ENCODE results near the gene FANCC.

FANCC gene

DNA sequence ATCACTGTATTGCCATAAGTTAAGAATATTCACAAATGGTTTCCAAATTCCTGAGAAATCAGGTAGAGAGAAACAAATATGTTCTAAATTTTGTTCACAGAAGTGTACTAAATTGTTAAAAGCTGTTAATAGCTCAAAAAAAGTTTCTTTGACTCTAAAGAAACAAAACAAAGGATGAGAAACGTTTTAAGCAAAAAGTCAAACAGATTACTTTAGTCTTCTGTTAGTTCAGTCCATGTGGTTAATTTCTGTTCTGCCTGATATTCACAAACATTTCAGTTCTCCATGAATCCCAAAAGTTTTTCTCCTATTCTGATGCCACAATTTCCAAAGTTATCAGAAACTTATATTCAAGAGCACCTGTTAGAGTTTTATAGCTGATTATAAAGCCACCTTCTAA lies 7.7 kb upstream of the FANCC start:
- peaks cover 75% of the 10 kb centered on the region for H3K9me3 Mint-ChIP-seq
- H3K4me1 Mint-ChIP-seq, result peaks cover 7% of the 10 kb centered on the region
- TF ChIP-seq, protein P1, sequence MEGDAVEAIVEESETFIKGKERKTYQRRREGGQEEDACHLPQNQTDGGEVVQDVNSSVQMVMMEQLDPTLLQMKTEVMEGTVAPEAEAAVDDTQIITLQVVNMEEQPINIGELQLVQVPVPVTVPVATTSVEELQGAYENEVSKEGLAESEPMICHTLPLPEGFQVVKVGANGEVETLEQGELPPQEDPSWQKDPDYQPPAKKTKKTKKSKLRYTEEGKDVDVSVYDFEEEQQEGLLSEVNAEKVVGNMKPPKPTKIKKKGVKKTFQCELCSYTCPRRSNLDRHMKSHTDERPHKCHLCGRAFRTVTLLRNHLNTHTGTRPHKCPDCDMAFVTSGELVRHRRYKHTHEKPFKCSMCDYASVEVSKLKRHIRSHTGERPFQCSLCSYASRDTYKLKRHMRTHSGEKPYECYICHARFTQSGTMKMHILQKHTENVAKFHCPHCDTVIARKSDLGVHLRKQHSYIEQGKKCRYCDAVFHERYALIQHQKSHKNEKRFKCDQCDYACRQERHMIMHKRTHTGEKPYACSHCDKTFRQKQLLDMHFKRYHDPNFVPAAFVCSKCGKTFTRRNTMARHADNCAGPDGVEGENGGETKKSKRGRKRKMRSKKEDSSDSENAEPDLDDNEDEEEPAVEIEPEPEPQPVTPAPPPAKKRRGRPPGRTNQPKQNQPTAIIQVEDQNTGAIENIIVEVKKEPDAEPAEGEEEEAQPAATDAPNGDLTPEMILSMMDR (IDR thresholded peaks at IDR 0.05), result no peak
- no peak for DNase-seq
- H3K27ac Mint-ChIP-seq, result no peak overlapping the region
- H3K4me3 Mint-ChIP-seq, result no peak overlapping the region
- H3K27me3 Mint-ChIP-seq (ENCODE audit: low read depth, poor library complexity), result peaks cover 2% of the 10 kb centered on the region
- peaks cover 15% of the 10 kb centered on the region for H3K36me3 Mint-ChIP-seq (ENCODE audit: low read depth)

- no peaks in the 10 kb centered on the region for H3K36me3 Mint-ChIP-seq (ENCODE audit: low read depth)
- H3K9me3 Mint-ChIP-seq, result peaks cover 8% of the 10 kb centered on the region
- peak overlapping the region; percentile 90 for H3K4me3 Mint-ChIP-seq
- peaks cover under 1% of the 10 kb centered on the region for H3K27me3 Mint-ChIP-seq (ENCODE audit: low read depth, poor library complexity)
- peak overlapping the region; percentile 100 for H3K27ac Mint-ChIP-seq
- peaks cover 39% of the 10 kb centered on the region for H3K4me1 Mint-ChIP-seq
- TF ChIP-seq, protein P1 (IDR thresholded peaks at IDR 0.05), result no peak
- no peak for DNase-seq
These were observed 343 bp upstream of the FANCC start for GRCh38 chr9:95317893-95318211.

DNA sequence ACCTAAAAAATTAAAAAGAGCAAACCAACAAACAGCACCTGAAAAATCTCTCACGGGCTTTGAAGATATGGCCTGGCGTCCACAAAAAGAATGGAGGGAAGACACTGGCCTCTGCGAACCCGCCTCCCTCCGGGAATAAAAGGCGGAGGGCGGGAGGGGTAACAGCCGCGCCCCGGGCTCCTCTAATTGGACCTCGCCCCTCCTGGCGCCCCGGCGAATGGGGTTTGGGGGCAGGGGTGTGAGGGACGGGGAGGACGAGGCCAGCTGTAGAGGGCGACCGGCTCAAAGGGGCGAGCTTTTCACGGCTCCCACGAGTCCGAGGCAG lies 753 bp downstream of the FANCC start:
- H3K27ac Mint-ChIP-seq, result peak overlapping the region; percentile 92
- peaks cover 43% of the 10 kb centered on the region for H3K4me1 Mint-ChIP-seq
- H3K9me3 Mint-ChIP-seq, result no peaks in the 10 kb centered on the region
- TF ChIP-seq, protein P1 (IDR thresholded peaks at IDR 0.05), result no peak
- DNase-seq, result peak; percentile 76
- peaks cover 6% of the 10 kb centered on the region for H3K27me3 Mint-ChIP-seq (ENCODE audit: low read depth, poor library complexity)
- no peaks in the 10 kb centered on the region for H3K36me3 Mint-ChIP-seq (ENCODE audit: low read depth)
- H3K4me3 Mint-ChIP-seq, result peak overlapping the region; percentile 90

DNA sequence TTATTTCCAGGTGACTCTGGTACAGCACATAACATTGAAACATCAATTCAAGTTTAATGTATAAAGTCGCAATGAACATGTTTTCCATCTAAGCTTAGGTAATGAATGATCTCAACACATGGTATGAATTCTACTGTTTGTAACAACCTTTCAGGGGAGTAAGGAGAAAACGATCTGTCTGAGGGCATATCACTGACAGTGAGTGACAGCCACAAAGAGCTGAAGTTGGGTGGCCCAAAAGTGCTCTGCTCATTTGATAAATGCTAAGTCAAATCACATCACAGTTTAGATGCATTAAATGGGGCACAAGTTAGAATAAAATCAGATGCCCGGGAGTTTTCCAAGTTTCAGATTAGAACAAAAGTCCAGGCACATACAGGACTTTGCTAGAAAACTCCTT lies 1.2 kb downstream of the FANCC start:
- Mint-ChIP-seq H3K4me3 (peak overlapping the region; percentile 90), H3K9me3 (no peaks in the 10 kb centered on the region), H3K27ac (peak overlapping the region; percentile 92), H3K27me3 (ENCODE audit: low read depth, poor library complexity) (peaks cover 6% of the 10 kb centered on the region), H3K36me3 (ENCODE audit: low read depth) (no peaks in the 10 kb centered on the region), H3K4me1 (peaks cover 40% of the 10 kb centered on the region)
- TF ChIP-seq, protein P1 (IDR thresholded peaks at IDR 0.05), result no peak
- no peak for DNase-seq

DNA sequence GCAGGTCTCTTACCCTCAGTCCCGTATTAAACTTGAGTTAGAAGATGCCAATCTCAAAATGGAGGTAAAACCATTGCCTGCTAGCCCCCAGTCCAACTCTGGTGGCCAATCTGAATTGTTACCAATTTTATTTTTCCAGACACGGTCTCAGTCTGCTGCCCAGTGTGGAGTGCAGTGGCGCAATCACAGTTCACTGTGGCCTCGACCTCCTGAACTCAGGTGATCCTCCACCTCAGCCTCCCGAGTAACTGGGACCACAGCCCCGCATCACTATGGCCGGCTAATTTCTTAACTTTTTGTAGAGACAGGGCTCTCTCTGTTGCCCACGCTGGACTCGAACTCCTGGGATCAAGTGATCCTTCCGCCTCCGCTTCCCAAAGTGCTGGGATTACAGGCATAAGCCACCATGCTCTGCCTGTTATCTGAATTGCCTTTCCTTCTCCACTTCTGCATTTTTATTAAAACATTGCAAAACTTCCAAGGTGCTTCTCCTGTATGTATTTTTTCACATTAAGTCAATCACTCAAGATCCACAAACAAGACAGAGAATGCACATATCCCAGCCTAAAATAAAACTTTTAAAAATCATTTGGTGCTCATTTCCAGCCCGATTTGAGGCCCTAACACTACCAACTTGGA lies 2.3 kb downstream of the FANCC start:
- peaks cover 6% of the 10 kb centered on the region for H3K27me3 Mint-ChIP-seq (ENCODE audit: low read depth, poor library complexity)
- DNase-seq, result no peak
- no peaks in the 10 kb centered on the region for H3K36me3 Mint-ChIP-seq (ENCODE audit: low read depth)
- H3K27ac Mint-ChIP-seq, result peak overlapping the region; percentile 2
- TF ChIP-seq, protein P1 (IDR thresholded peaks at IDR 0.05), result no peak
- H3K4me3 Mint-ChIP-seq, result peak overlapping the region; percentile 90
- H3K9me3 Mint-ChIP-seq, result no peaks in the 10 kb centered on the region
- peaks cover 36% of the 10 kb centered on the region for H3K4me1 Mint-ChIP-seq

DNA sequence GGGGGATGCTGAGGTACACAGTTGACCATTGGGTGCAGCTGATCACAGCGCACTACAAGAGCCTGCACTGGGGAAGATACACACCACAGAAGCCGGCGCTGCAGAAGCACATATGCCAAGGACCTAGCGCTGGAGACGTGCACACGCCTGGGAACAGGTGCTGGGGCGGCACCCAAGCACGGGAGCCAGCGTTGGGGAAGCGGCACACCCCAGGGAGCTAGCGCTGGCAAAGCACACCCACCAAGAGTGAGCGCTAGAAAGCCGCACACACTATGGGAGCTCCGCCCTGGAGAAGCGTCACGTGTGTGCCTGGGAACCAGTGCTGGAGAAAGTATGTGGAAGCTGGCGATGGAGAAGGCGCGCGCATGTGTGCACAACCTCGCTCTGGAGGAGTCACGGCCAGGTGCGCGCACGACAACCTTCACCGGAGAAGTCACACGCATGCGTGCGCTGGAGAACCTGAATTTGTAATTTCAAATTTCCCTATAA lies 4.5 kb downstream of the FANCC start:
- H3K27me3 Mint-ChIP-seq (ENCODE audit: low read depth, poor library complexity), result peaks cover 6% of the 10 kb centered on the region
- H3K9me3 Mint-ChIP-seq, result no peaks in the 10 kb centered on the region
- TF ChIP-seq, protein P1 (IDR thresholded peaks at IDR 0.05), result no peak
- no peaks in the 10 kb centered on the region for H3K36me3 Mint-ChIP-seq (ENCODE audit: low read depth)
- no peak overlapping the region for H3K27ac Mint-ChIP-seq
- peak; percentile 65 for DNase-seq
- peaks cover 36% of the 10 kb centered on the region for H3K4me1 Mint-ChIP-seq
- peak overlapping the region; percentile 76 for H3K4me3 Mint-ChIP-seq

All from nephron progenitor cell (in vitro differentiated cells).